GM21423 (cell line): ENCODE data around the gene ADM5.
A peak's percentile ranks its signal among the peaks of the same experiment; 100 is the strongest.

Source experiments
- ATAC-seq: cut with Tn5 transposase; IDR thresholded peaks from one replicate; pipeline ENCODE4 v1.9.1; 2021; ENCODE audit warnings: mild to moderate bottlenecking, moderate library complexity; ENCODE audit not compliant: unreplicated experiment

Gene ADM5

DNA sequence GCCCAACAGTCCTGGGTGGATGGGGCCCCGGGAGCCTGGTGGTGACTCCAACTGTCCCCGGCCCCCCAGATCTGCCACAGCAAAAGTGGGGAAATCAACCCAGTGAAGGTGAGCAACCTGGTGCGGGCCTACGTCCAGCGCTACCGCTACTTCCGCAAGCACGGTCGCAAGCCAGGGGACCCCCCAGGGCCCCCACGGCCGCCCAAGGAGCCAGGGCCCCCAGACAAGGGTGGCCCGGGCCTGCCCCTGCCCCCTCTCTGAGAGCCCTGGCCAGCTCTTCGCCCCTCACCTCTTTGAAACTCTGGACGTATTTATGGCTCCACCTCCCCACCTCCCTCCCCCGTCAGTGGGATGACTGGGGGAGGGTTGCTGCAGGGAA is 31.3 kb upstream of the ADM5 start:
- no peak for ATAC-seq

DNA sequence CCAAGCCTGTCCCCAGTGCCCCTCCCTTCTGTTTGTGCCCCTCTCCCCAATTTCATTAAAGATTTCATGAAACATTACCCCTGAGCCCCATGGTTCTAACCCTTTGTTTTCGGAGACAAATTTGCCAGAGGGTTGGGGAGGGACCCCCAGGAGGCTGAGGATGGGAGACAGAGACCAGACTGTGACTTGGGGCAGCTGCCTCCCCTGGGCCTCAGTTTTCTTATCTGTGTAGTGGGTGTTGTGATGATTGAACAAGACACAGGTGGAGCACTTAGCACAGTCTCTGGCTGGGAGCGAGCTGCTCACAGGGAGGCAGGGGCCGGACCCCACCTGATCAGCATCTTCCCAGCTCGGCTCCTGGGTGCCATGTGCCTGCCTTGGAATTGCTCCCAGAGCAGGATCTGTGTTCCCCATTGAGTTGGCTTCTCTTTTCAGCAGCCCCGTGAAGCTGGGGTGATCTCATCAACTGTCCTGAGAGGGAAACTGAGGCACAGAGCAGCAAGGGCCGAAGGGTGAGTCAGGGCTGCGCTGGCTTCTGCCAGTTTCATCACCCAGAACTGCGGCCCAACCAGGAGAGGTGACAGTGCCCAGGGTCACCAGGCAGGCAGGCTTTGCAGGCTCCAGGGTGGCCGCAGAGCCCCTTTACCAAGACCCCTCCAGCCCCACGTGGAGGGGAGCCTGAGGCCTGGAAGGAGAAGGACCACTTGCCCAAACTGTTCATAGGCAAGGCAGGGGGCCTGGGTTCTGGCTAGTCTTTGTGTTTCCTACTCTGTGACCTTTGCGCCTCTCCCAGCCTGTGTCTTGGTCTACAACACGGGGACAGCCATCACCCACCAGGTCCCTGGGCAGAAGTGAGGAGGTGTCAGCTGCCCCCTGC is 30.6 kb upstream of the ADM5 start:
- ATAC-seq = no peak

DNA sequence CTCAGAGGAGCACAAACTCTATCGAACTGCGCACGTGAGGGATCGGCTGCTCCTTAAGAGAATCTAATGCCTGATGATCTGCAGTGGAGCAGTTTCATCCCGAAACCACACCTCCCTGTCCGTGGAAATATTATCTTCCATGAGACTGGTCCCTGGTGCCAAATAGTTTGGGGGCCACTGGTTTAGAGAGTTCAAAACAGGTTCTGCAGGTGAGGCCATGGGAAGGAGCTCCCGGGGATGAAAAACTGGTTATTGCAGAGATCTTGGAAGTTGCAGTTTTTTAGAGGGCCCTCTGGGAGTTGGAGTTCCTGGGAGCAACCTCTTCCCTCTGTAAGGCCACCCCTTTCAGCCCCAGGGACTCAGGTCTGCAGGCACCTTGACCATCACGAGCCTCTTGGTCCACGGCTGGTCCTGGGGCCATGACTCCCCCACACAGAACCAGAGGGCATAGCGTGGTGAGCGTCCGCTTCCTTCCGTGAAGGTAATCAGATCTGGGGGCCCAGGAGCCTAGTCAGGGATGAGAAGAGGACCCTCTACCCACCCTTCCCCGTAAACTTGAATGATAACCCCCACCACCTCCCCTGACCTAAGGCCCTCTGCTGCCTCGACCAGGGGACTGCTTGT is 28.9 kb upstream of the ADM5 start:
- no peak for ATAC-seq

DNA sequence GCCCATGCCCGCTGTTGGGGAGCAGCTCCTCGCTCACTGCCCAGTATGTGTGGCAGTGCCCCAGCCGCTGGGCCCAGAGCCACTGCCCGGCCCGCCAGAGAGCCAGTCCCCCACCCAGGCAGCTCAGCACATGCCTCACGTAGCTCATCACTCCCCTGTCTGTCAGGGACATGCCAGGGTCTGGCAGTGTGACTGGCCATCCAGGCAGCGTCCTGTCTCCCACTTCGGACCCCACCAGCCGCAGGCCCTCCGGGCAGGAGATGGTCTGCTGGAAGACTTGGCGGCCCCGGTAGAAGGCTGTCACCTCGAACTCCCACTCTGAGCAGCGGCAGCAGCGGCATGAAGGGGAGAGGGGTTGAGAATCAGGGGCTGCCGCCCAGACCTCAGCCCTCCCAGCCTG is 27.4 kb upstream of the ADM5 start:
- ATAC-seq = no peak

DNA sequence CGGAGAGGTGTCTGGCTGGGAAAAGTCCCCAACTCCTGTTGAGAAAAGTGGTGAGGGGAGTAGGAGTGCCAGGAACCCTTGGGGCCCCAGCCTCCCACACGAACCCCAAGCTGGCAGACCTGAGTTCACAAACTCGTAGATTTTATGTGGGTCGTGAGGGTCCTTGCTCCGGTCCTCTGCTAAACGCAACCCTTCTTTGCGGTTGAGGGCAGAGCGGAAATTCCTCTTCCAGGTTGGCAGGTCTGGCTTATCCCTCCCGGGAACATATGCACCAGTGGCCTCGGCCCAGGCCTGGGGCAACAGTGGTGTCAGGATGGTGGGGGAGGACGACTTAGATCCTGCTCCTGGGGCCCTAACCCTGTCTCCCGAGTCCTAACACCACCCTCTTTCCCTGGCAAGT is 26.2 kb upstream of the ADM5 start:
- ATAC-seq = no peak

DNA sequence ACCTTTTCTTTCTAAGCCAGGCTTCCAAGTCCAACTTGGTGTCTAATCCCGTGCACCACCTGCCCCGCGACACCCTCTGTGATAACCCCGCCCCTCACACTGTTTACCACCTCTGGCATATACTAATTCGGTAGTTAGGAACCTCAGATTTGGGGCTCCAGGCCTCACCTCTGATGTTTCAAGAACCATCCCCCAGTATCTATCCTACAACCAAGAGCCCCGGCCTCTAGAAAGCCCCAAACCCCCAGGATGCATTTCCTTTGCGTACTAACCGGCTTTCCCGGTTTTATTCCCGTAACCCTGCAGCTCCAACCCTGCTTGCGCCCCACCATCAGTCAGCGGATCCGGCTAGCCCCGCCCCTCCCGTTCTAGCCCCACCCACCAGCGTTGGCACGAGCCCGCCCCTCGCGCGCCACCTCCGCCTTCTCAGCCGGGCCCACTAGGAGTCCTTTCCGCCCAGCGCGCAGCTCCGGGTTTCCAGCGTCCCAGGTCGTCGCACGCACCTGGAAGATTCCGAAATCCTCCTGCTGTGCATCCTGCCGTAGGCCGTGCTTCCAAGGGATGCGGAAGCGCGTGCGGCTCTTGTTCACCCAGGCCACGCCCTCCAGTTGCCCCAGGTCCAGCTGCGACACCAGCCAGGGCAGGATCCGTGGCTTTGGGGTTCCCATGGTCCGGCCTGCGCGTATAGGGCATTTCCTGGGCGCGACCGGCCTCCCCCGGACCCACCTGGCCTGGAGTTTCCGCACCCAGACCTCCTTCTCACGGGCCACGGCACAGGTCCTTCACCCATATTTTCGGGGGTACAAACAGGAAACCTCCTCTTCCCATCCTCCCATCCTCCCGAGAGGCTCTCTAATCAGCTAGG is 25.0 kb upstream of the ADM5 start:
- ATAC-seq = peak; percentile 40

DNA sequence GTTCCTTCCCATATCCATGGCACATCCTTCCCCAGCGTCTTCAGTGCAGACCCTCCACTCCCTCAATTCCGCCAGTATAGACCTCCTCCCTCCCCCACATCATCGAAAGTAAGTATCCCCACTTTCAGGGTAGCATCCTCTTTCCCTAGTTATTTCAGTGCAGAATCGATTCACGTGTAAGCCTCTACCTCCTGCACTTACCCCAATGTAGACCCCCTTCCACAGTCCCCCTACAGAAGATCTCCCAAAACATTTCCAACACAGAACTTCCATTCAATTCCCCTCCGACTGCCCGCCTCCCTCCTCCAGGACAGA is 24.4 kb upstream of the ADM5 start:
- no peak for ATAC-seq

DNA sequence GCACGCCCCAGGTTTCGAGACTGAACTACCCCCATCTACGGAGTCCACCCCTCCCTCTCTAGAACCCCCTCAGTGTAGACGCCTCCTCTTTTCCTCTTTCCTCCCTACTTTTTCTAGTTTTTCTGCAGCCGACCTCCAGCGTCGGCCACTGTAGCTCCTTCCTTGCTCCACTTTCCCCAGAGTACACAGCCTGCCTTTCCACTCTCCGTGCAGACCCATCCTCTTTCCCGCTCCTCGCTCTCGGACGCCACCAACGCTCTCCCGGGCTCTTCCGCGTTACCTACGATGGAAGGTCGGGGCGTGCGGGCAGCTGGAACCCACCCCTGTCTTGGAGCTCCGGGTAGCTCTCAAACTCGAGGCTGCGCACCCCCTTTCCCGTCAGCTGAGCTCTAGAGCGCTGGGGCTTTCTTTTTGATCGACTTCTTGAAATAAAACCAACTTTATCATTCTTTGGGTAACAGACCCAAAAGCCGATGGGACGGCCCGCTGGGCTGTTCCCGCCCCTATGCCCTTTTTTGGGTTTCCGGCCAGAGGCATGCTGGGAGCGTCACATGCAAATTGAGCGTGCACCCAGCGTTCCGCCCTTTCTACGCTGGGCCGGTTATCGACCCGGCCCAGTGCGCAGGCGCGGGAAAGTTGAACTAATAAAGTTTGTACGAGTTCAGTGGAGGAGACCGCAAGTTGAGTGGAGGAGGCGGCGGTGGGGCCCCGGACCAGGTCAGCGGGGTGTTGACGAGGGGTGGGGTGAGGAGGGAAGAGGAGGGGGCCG is 23.9 kb upstream of the ADM5 start, which contains the start of the genes BCL2L12 and IRF3:
TSS of gene BCL2L12 (plus strand) at position 583 of the 769 bp plus-strand sequence. CDS start 760 bp downstream, outside the sequence.
TSS of gene IRF3 (minus strand) at position 507 of the 769 bp plus-strand sequence. CDS start 1,019 bp downstream, outside the sequence.
- peak; percentile 88 for ATAC-seq

DNA sequence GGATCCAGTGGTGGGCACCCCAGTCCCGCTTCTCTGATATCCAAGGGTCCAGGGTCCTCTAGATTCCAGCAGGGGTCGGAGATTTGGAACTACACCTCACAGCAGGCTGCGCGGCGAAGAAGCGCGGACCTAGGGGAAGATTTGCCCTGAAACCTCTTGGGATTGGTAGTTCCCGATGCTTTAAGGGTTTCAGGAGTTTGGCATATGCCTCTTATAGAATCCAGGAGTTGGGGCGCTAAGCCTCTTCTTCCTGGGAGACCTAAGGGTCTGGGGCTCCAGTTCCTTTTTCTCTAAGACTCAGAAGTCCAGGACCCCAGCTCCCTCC is 23.3 kb upstream of the ADM5 start:
- no peak for ATAC-seq

DNA sequence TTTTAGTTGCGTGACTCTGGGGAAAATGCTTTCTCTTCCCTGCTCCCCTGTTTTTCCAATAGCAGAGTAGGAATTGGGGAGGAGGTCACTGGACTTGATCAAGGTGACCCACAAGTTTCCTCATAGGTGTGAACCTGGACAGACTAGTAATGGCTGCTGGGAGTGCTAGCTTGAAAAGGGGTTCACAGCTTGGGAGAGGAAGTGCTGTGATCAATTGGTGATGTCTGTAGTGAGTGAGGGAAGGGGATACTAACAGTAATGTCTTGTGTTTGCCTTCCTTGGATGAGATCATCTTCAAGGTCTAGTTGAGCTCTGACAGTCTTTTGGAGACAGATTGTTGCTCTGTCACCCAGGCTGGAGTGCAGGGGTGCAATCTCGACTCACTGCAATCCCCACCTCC is 21.9 kb upstream of the ADM5 start:
- ATAC-seq = no peak

DNA sequence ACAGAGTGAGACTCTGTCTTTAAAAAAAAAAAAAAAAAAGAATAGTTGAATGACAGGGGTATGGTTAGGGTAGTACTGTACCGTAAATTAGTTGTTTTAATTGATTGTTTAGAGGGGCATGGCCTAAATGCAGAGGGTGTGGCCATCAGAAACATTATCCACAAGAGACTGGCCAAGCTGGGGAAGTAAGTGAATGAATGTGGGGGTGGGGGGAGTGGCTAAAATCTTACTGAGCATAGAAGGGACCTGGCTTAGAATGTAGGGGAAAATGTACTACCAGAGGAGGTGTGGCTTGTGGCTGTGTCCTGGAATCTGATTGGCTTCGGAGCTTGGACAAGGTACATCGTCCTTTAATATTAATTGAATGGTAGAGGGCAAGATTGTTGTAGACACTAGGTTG is 19.9 kb upstream of the ADM5 start:
- ATAC-seq = no peak

DNA sequence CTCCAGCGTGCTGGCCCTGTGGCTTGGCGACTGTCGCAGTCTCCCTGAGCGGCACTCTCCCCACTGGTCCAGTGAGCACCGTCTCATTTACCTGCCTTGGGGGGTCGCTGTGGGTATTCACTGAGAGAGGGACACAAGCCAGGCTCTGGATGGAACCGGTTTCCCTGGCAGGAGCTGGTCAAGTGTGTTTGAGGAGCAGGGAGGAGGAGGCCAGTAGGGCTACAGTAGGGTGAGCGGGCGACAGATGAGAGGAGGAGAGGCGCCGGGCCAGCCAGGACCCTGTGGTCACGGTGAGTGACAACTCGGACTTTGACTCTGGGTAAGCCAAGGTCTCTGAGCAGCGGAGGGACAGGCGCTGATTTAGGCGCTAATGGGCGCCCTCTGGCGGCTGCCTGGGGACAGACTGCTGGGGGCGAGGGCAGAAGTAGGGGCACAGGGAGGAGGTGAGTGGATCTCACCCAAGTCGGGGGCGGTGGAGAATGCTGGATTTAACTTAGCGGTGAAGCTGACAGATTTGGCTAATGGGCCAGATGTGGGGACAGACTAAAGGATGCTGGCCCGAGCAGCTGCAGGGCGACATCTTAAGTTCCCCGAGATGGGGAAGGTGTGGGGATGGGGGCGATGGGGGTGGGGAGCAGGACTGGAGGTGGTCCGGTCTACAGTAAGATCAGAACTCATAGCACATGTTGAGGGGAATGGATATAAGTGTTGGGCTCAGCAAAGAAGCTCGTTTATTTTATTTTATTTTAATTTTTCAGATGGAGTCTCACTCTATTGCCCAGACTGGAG is 17.1 kb upstream of the ADM5 start:
- no peak for ATAC-seq

DNA sequence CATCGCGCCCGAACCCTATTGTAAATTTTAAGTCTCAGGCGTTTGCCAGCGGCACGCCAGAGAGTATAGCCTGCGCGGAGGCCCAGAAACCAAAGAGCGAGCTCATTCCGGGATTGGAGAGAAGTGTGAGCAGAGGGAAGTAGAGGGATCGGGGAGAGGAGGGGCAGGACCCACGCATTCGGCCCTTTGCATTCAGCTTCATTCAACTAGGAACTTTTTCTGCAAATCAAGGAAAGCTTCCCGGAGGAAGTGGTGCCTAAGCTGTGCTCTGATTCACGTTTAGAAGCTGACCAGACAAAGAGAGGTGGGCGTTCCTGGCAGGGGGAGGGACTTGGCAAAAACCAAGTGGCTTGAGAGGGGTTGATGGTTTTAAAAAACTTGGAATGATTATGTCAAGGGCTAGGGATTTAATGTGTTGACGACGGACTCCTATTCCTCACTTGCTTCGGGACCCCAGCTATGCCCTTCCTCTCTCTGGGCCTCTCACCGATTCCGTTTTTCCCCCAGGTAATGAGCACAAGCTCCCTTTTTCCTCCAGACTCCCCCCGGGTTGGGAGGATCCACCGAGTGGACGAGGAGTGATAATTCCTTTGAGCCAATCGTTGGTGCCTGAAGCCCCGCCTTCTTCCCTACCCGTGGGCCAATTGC is 13.1 kb upstream of the ADM5 start:
- no peak for ATAC-seq

DNA sequence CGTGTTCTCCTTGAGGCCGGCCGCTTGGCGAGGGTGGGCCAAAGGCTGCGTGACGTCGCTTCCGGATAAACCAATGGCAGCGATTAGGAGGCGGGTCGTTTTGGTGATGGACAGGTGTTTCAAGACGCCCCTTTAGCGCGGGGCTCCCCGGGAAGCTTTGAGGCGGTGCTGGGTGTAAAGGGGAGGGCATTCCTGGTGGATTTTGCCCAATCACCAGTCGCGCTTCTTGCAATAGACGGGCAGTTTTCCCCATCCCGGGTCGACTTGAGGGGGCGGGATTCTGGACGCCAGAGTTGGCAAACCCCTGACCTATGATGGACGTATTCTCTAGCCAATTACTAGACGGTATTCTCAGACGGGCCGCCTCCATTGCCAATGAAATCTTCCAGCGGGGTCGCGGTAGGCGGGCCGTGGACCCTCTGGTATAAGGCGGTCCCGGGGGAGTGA is 12.6 kb upstream of the ADM5 start:
- ATAC-seq = peak; percentile 70

DNA sequence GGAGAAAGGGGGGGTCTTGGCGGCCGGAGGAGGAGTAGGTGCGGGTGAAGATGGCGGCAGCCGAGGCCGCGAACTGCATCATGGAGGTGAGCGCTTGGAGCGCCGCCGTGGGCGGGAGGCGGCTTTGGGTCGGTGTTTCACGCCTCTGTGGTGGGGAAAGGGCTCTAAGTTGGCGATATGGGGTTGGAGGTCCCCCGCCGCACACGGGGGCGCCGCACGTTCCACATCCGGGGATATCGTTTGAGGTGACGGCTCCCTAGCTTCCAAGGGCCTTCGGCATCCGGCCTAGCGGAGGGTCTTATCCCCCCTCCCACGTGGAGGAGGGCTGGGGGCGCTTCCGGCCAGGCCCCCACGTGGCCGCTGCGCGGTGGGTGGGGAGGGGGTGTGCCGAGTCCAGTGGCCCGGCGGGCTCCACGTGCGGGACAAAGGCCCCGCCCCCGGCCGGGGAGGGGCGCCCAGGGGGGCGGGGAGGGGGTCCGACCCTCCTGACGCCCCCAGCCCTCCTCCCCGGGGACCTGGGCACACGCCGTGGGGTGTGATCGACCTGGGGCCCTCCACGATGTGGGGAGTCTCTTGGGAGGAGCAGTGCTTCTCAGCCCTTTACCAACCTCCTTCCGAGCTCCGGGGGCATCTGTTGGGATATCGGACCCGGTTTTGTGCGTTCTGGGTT is 12.0 kb upstream of the ADM5 start, which contains the start of gene PRMT1:
TSS of gene PRMT1 (plus strand) at position 41 of the 670 bp plus-strand sequence. CDS start at position 51, 10 bp downstream.
- no peak for ATAC-seq

DNA sequence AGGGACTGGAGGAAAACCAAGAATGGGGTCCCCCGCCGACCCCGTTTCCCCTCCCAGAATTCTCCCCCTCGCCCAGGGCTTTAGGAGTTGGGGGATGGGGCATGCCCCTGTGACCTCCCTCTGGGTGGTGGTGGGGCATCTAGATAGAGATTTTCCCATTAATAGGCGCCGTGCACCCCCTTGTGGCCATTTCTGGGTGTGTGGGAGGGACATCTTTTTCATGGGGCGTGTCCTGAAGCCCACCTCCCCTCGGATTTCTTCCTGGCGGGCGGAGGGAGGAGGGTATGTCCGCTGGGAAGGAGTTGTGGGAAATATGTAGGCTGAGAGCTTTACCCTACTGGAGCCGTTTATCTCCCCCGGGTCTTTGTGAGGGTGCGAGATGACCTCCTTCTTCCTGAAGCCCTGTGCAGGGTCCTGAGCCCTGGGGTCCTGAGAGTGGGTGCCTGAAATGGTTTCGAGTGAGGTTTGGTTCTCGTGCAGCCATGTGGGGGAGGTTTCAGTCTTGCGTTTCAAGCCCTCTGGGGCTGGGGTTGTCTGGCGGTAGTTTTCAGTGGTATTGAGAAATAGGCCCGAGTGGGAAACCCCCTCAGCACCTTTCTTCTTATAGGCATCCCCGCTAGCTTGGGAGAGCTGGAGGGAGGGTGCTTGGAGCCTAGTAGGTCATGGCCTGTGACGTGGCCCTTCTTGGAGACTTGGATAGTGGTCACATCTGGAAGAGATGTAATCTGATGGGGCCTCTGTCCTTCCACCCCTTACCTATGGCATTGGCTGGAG is 11.3 kb upstream of the ADM5 start:
- no peak for ATAC-seq

DNA sequence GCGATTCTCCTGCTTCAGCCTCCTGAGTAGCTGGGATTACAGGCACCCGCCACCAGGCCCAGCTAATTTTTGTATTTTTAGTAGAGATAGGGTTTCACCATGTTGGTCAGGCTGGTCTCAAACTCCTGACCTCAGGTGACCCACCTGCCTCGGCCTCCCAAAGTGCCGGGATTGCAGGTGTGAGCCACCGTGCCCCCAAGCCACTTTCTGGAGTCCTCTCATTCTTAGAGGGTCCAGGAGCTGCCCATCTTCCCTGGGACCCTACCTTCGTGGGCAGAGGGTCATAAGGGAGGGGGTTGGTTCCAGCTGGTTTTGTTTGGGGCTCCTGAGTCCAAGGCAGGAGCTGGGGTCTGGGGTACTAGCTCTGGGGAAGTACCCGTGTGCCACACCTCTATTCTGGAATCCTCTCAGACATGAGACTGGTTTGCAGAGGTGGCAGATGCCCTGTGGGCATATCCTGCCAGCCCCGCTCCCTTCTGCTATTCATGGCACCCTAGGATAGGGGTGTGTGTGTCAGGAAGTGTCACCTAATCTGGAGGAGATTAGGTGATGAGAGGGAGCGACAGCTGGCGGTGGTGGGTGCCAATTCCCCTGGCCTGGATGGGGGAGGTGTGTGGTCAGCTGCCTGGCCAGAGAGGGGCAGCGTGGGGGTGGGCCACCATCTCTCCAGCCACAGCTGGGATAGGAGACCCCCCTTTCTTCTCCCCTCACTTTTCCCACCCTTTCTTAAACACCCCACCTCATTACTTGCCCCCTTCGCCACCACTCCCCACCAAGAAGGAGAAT is 10.2 kb upstream of the ADM5 start:
- no peak for ATAC-seq
